ENCODE measurements around the gene SUPT20H.

DNA sequence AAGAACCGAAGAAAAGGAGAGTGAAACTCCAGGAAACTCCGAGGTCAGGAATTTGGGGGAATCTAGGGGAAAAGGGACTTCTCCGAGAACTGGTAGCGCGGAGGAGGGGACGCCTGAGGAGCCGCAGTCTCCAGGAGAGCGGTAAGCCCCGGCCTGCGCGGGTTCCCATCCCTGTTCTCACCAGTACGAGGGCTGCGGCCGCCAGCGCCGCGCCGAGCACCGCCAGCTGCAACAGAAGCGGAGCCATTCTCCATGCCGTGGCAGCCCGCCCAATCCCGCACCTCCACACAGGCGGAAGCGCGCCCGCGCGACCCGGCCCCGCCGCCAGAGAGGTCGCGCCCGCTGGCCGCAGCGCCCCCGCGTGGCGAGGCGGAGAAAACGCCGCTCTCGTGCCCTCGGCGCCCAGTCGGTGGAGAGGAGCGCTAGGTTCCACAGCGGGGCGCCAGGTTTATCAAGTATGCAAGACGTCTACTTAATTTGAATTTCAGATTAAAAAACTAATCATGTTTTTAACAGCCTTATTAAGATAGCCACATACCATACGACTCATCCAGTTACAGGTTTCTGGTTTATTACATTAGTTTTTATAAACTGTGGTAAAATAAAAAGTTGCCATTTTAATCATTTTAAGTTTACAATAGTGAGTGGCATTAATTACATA lies 60.3 kb downstream of the SUPT20H start, which contains the start of gene ALG5:
- TF ChIP-seq RAD21 (IDR thresholded peaks at IDR 0.05; ENCODE audit: low read length) (peak; percentile 42), NFE2L2 (IDR thresholded peaks at IDR 0.05; ENCODE audit: low read depth, low read length) (no peak), CEBPB (IDR thresholded peaks at IDR 0.05; ENCODE audit: low read depth, low read length) (no peak), MXI1 (IDR thresholded peaks at IDR 0.05; ENCODE audit: borderline replicate concordance, low read depth, low read length) (peak; percentile 87), POLR2A (IDR thresholded peaks at IDR 0.05; ENCODE audit: low read depth, low read length) (peak; percentile 78), BHLHE40 (IDR thresholded peaks at IDR 0.05; ENCODE audit: low read depth, low read length) (peak; percentile 96), FOS (IDR thresholded peaks at IDR 0.05; ENCODE audit: low read depth, low read length) (no peak), MAFK (IDR thresholded peaks at IDR 0.05; ENCODE audit: low read depth, low read length) (no peak), MAZ (IDR thresholded peaks at IDR 0.05; ENCODE audit: borderline replicate concordance, low read depth, low read length) (peak; percentile 83; the same call in 1 of the 2 replicates), RFX5 (IDR thresholded peaks at IDR 0.05; ENCODE audit: low read depth, low read length) (no peak)
- TF ChIP-seq, protein P1, sequence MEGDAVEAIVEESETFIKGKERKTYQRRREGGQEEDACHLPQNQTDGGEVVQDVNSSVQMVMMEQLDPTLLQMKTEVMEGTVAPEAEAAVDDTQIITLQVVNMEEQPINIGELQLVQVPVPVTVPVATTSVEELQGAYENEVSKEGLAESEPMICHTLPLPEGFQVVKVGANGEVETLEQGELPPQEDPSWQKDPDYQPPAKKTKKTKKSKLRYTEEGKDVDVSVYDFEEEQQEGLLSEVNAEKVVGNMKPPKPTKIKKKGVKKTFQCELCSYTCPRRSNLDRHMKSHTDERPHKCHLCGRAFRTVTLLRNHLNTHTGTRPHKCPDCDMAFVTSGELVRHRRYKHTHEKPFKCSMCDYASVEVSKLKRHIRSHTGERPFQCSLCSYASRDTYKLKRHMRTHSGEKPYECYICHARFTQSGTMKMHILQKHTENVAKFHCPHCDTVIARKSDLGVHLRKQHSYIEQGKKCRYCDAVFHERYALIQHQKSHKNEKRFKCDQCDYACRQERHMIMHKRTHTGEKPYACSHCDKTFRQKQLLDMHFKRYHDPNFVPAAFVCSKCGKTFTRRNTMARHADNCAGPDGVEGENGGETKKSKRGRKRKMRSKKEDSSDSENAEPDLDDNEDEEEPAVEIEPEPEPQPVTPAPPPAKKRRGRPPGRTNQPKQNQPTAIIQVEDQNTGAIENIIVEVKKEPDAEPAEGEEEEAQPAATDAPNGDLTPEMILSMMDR (conservative IDR thresholded peaks at IDR 0.05; ENCODE audit: low read depth, low read length) = peak; percentile 98
- TF ChIP-seq, protein P2, sequence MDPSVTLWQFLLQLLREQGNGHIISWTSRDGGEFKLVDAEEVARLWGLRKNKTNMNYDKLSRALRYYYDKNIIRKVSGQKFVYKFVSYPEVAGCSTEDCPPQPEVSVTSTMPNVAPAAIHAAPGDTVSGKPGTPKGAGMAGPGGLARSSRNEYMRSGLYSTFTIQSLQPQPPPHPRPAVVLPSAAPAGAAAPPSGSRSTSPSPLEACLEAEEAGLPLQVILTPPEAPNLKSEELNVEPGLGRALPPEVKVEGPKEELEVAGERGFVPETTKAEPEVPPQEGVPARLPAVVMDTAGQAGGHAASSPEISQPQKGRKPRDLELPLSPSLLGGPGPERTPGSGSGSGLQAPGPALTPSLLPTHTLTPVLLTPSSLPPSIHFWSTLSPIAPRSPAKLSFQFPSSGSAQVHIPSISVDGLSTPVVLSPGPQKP (IDR thresholded peaks at IDR 0.05; ENCODE audit: borderline replicate concordance, low read depth, low read length) = no peak

All from IMR-90 (cell line).